GM12864 (cell line): Measurements from ENCODE around the gene RER1.

Source experiments
- DNase-seq: peaks from one replicate; pipeline ENCODE4 v3.0.0-alpha.2; 2011; ENCODE audit warnings: low read depth
- H3K4me3 ChIP-seq: 2 replicates; pipeline ENCODE4 v1.5.1; 2011; ENCODE audit warnings: mild to moderate bottlenecking, low read depth, low read length, control low read depth
- TF ChIP-seq, protein P1 (sequence below): IDR thresholded peaks from 2 replicates; pipeline ENCODE4 v1.5.1; 2011; ENCODE audit warnings: low read depth, mild to moderate bottlenecking, moderate library complexity, low read length, control low read depth, inconsistent platforms; ENCODE audit errors: missing control alignments

The RER1 gene

DNA sequence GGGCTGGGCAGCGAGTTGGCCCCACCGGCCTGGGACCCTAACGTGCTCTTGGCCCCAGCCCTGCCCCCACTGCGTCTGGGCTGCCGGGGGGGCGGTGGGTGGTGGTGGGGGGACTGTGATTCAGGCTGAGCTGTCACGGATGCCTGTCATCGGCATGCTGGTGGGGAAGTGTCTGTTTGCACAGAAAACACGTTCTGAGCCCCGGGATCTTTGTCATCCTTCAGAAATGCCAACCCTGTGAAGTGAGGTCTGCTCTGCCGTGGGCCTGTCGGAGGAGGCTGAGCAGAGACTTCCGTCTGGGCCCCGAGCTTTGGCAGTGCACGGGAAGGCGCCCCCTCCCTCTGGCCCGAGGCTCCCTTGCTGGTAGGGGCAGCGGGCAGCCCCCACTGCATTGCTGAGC is 60.1 kb downstream of the RER1 start:
- no peak overlapping the region for H3K4me3 ChIP-seq
- no peak for DNase-seq
- TF ChIP-seq, protein P1, sequence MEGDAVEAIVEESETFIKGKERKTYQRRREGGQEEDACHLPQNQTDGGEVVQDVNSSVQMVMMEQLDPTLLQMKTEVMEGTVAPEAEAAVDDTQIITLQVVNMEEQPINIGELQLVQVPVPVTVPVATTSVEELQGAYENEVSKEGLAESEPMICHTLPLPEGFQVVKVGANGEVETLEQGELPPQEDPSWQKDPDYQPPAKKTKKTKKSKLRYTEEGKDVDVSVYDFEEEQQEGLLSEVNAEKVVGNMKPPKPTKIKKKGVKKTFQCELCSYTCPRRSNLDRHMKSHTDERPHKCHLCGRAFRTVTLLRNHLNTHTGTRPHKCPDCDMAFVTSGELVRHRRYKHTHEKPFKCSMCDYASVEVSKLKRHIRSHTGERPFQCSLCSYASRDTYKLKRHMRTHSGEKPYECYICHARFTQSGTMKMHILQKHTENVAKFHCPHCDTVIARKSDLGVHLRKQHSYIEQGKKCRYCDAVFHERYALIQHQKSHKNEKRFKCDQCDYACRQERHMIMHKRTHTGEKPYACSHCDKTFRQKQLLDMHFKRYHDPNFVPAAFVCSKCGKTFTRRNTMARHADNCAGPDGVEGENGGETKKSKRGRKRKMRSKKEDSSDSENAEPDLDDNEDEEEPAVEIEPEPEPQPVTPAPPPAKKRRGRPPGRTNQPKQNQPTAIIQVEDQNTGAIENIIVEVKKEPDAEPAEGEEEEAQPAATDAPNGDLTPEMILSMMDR, result no peak

DNA sequence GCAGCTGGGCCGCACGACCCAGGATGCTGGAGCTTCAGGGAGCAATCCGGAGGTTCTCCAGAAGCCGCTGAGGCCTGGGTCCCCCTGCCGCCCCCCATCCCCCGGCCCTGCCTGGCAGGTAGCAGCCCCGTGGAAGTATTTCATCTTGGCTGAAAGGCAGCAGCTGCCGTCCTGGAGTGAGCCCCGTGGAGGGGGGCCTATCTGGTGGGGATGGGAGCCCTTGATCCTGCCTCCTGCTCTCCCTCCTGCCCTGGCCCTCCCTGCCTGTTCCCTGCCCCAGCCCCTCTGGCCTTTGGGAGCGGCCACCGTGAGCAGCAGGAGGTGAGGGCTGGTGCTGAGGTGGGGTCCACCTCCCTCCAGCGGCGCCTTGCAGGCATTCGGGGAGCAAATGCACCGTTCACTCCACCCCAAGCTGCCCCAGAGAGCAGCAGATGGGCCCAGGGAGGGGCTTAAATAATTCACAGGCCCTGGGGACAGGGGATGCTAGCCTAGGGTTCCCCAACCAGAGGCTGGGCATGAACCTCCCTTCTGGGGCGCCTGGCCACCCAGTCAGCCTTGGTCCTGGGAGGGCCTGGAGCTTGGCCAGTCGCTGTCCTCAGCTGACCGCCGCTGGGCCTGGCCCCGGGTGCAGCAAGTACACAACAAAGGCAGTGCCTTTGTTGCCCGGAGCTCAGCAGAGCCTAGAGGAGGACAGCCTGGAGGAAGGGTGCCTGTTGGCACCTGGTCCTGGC is 60.7 kb downstream of the RER1 start:
- no peak for DNase-seq
- no peak overlapping the region for H3K4me3 ChIP-seq
- TF ChIP-seq, protein P1, result no peak

DNA sequence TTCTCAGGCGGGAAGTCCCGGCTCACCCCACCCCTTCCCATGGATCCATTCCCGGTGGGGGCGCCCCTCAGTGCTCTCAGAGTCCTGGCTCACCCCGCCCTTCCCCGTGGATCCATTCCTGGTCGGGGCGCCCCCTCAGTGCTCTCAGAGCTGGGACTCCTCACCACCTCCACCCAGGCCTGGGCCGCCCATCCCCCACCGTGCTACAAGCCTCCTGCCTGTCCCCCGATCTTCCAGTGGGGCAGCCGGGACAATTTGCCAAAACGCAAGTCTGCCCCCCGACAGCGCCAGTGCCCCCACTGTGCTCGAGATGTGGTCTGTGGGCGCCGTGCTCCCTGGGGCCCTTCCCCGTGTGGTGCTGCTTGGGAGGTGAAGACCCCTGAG is 61.3 kb downstream of the RER1 start:
- TF ChIP-seq, protein P1, result no peak
- no peak for DNase-seq
- no peak overlapping the region for H3K4me3 ChIP-seq

DNA sequence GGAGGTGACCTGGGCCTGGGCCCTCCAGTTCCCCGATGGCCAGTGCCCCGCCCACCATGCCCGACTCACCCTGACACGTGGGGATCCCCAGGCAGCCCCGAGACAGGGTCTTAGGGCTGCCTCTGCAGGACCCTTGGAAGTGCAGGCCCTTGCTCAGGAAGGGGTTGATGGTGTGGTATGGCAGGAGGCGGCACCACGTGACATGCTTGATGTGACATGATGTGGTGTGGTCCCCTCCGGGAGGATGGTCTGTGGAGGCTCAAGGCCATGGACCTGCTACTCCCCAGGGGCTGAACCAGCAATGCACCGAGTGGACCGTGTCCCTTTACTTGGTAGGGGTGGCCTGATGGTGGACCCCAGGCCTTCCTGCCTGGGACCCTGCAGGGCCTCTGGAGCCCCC is 62.6 kb downstream of the RER1 start:
- no peak overlapping the region for H3K4me3 ChIP-seq
- DNase-seq, result no peak
- TF ChIP-seq, protein P1, result no peak
